ENCODE results near the gene KDM4C. TPM values are rescaled to one million over a fixed set of nuclear protein-coding genes. Genes with fewer than 3 reads are reported as not detected.

The KDM4C gene
- total and polyA plus RNA-seq, 2 of the 8 experiments (the other 6 are each of a cell fraction or from before 2014, with no cell fraction given) = 13.0 to 26.1 TPM

DNA sequence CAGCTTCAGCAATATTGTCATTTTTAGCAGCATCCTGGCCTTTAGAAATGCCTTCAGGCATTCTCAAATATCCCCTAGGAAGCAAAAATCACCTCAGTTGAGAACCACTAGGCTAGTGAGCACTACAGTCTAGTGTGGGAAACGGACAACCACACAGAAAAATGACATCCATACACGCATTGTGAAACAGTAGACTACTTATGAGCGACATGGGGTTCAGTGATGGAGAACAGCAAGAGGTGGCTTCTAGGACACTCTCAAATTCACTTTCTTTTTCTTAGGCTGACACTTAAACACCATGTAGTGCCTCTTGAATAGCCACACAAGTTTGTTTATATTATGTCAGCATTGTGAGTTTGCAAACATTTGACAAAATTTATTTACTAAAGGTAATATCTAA, 203.0 kb downstream of the KDM4C start (continued):
- TF ChIP-seq HDAC6 (IDR thresholded peaks at IDR 0.05; ENCODE audit: low read depth, low read length) = no peak
- no peak for TF ChIP-seq GABPA (IDR thresholded peaks at IDR 0.05; ENCODE audit: borderline replicate concordance, insufficient read depth, low read length)
- TF ChIP-seq RXRA (IDR thresholded peaks at IDR 0.05; ENCODE audit: insufficient read depth, low read depth, low read length) = no peak
- no peak for TF ChIP-seq RBBP5 (IDR thresholded peaks at IDR 0.05; ENCODE audit: borderline replicate concordance, low read depth, low read length)
- TF ChIP-seq CBX5 (IDR thresholded peaks at IDR 0.05; ENCODE audit: low read depth, low read length) = no peak
- TF ChIP-seq, protein P1, sequence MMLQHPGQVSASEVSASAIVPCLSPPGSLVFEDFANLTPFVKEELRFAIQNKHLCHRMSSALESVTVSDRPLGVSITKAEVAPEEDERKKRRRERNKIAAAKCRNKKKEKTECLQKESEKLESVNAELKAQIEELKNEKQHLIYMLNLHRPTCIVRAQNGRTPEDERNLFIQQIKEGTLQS (IDR thresholded peaks at IDR 0.05; ENCODE audit: insufficient read depth, low read depth, low read length) = no peak

Data from H1 (cell line).